GM21447 (cell line): ENCODE data around the gene GPI.
"Not testable (repeated sequence)": the region's sequence is repeated elsewhere in the genome, so short reads cannot be mapped to it uniquely, and the experiment has no call there.

Source experiments
- ATAC-seq: cut with Tn5 transposase; IDR thresholded peaks from one replicate; pipeline ENCODE4 v1.9.1; 2021; ENCODE audit not compliant: unreplicated experiment

Gene GPI

GRCh38 chr19:34364830-34365462 lies at the start of gene GPI:
TSS of gene GPI (plus strand) at chr19:34365196. CDS start at chr19:34365267, 71 bp downstream.
- peak; percentile 62 for ATAC-seq

GRCh38 chr19:34316247-34316646 lies 48.7 kb upstream of the GPI start:
- no peak for ATAC-seq

GRCh38 chr19:34316741-34317301 lies 48.2 kb upstream of the GPI start:
- no peak for ATAC-seq

GRCh38 chr19:34317311-34317927 lies 47.6 kb upstream of the GPI start:
- ATAC-seq: no peak

GRCh38 chr19:34319230-34319585 lies 45.8 kb upstream of the GPI start:
- ATAC-seq: no peak

GRCh38 chr19:34319785-34320184 lies 45.2 kb upstream of the GPI start:
- ATAC-seq: no peak

- ATAC-seq: no peak
Measured at GRCh38 chr19:34320277-34320676, 44.7 kb upstream of the GPI start.

- ATAC-seq: no peak
Measured at GRCh38 chr19:34321735-34322134, 43.3 kb upstream of the GPI start.

GRCh38 chr19:34323433-34324204 lies 41.4 kb upstream of the GPI start:
- ATAC-seq: no peak

GRCh38 chr19:34324320-34324719 lies 40.7 kb upstream of the GPI start:
- ATAC-seq: no peak

GRCh38 chr19:34325181-34325580 lies 39.8 kb upstream of the GPI start:
- ATAC-seq: no peak

- ATAC-seq: no peak
Measured at GRCh38 chr19:34325981-34326787, 38.8 kb upstream of the GPI start.

- ATAC-seq: no peak
Measured at GRCh38 chr19:34327851-34328250, 37.1 kb upstream of the GPI start.

GRCh38 chr19:34328982-34329381 lies 36.0 kb upstream of the GPI start:
- ATAC-seq: no peak

- no peak for ATAC-seq
Measured at GRCh38 chr19:34330116-34330515, 34.9 kb upstream of the GPI start.

- ATAC-seq: not testable (repeated sequence)
Measured at GRCh38 chr19:34330596-34330995, 34.4 kb upstream of the GPI start.

- ATAC-seq: not testable (repeated sequence)
Measured at GRCh38 chr19:34331596-34331995, 33.4 kb upstream of the GPI start.

GRCh38 chr19:34332027-34332760 lies 32.8 kb upstream of the GPI start:
- ATAC-seq: no peak

GRCh38 chr19:34335914-34336313 lies 29.1 kb upstream of the GPI start:
- ATAC-seq: no peak

- no peak for ATAC-seq
Measured at GRCh38 chr19:34336781-34337271, 28.2 kb upstream of the GPI start.
